Muscle layer of duodenum (tissue), 2 donors: Measurements from ENCODE around the gene TMEM106B.

Experiments used
- H3K27ac ChIP-seq: one replicate; pipeline ENCODE4 v1.7.0; 2013; ENCODE audit warnings: mild to moderate bottlenecking, low read length
- H3K27me3 ChIP-seq: one replicate; pipeline ENCODE4 v1.7.0; 2013; ENCODE audit warnings: low read depth, mild to moderate bottlenecking, control low read depth, low read length
- H3K36me3 ChIP-seq, 2 donors: one replicate each; pipeline ENCODE4 v1.7.0; 2013; ENCODE audit warnings: low read length in 2 of 2, control low read depth in 1 of 2, mild to moderate bottlenecking in 1 of 2; ENCODE audit not compliant: insufficient read depth in 2 of 2, control insufficient read depth in 1 of 2
- H3K4me1 ChIP-seq, 2 donors: one replicate each; pipeline ENCODE4 v1.7.0; 2013; ENCODE audit warnings: low read length in 2 of 2, mild to moderate bottlenecking in 2 of 2, control low read depth in 1 of 2, moderate library complexity in 1 of 2; ENCODE audit not compliant: insufficient read depth in 2 of 2, control insufficient read depth in 1 of 2
- H3K4me3 ChIP-seq, 2 donors: one replicate each; pipeline ENCODE4 v1.7.0; 2013; ENCODE audit warnings: low read length in 2 of 2, low read depth in 1 of 2, mild to moderate bottlenecking in 1 of 2
- H3K9me3 ChIP-seq, 2 donors: one replicate each; pipeline ENCODE4 v1.7.0; 2013; ENCODE audit warnings: low read length in 2 of 2, control low read depth in 1 of 2, mild to moderate bottlenecking in 1 of 2; ENCODE audit not compliant: control insufficient read depth in 1 of 2
- donor health status: healthy.

TMEM106B gene

GRCh38 chr7:12229046-12229445 lies 18.0 kb downstream of the TMEM106B start:
- Histone ChIP-seq H3K4me1 (no peaks in the 10 kb centered on the region), H3K4me3 (no peak overlapping the region), H3K36me3 (peaks cover 13 to 18% of the 10 kb centered on the region in 2 donors), H3K27me3 (no peaks in the 10 kb centered on the region), H3K27ac (no peak overlapping the region), H3K9me3 (peaks cover 0 to 4% of the 10 kb centered on the region in 2 donors)

- Histone ChIP-seq H3K27ac (no peak overlapping the region), H3K27me3 (no peaks in the 10 kb centered on the region), H3K9me3 (no peaks in the 10 kb centered on the region), H3K4me3 (no peak overlapping the region), H3K4me1 (no peaks in the 10 kb centered on the region), H3K36me3 (peaks cover 5 to 12% of the 10 kb centered on the region in 2 donors)
Measured at GRCh38 chr7:12231097-12231496, 20.0 kb downstream of the TMEM106B start.

GRCh38 chr7:12233175-12233574 lies 22.1 kb downstream of the TMEM106B start:
- H3K27me3 ChIP-seq = no peaks in the 10 kb centered on the region
- peaks cover 7 to 12% of the 10 kb centered on the region in 2 donors for H3K36me3 ChIP-seq
- H3K9me3 ChIP-seq = no peaks in the 10 kb centered on the region
- H3K27ac ChIP-seq = no peak overlapping the region
- no peak overlapping the region for H3K4me3 ChIP-seq
- no peaks in the 10 kb centered on the region for H3K4me1 ChIP-seq

- Histone ChIP-seq H3K27me3 (no peaks in the 10 kb centered on the region), H3K36me3 (peaks cover 9 to 12% of the 10 kb centered on the region in 2 donors), H3K9me3 (peaks cover 0 to 6% of the 10 kb centered on the region in 2 donors)
Measured at GRCh38 chr7:12234334-12234865, 23.3 kb downstream of the TMEM106B start.

GRCh38 chr7:12235970-12236369 lies 24.9 kb downstream of the TMEM106B start:
- no peaks in the 10 kb centered on the region for H3K27me3 ChIP-seq
- peaks cover 0 to 6% of the 10 kb centered on the region in 2 donors for H3K9me3 ChIP-seq
- no peak overlapping the region for H3K27ac ChIP-seq
- no peaks in the 10 kb centered on the region for H3K4me1 ChIP-seq
- H3K36me3 ChIP-seq = peaks cover 7% of the 10 kb centered on the region in 2 donors
- no peak overlapping the region for H3K4me3 ChIP-seq

More at GRCh38 chr7:12234334-12234865, 23.3 kb downstream of the TMEM106B start:
- no peaks in the 10 kb centered on the region for H3K4me1 ChIP-seq
- no peak overlapping the region for H3K27ac ChIP-seq
- no peak overlapping the region for H3K4me3 ChIP-seq

- Histone ChIP-seq H3K4me1 (no peaks in the 10 kb centered on the region), H3K27ac (no peak overlapping the region), H3K36me3 (peaks cover 0 to 7% of the 10 kb centered on the region in 2 donors)
Measured at GRCh38 chr7:12237007-12237406, 25.9 kb downstream of the TMEM106B start.

GRCh38 chr7:12239806-12240205 lies 28.7 kb downstream of the TMEM106B start:
- Histone ChIP-seq H3K27ac (no peak overlapping the region), H3K27me3 (no peaks in the 10 kb centered on the region), H3K9me3 (peaks cover 0 to 6% of the 10 kb centered on the region in 2 donors), H3K4me1 (no peaks in the 10 kb centered on the region), H3K36me3 (peaks cover 0 to 7% of the 10 kb centered on the region in 2 donors), H3K4me3 (no peak overlapping the region)

More at GRCh38 chr7:12237007-12237406, 25.9 kb downstream of the TMEM106B start:
- H3K4me3 ChIP-seq = no peak overlapping the region
- no peaks in the 10 kb centered on the region for H3K27me3 ChIP-seq
- H3K9me3 ChIP-seq = peaks cover 0 to 6% of the 10 kb centered on the region in 2 donors

GRCh38 chr7:12244129-12244528 lies 33.0 kb downstream of the TMEM106B start:
- H3K9me3 ChIP-seq = no peaks in the 10 kb centered on the region
- no peaks in the 10 kb centered on the region for H3K4me1 ChIP-seq
- H3K27ac ChIP-seq = no peak overlapping the region
- no peak overlapping the region for H3K4me3 ChIP-seq
- H3K27me3 ChIP-seq = no peaks in the 10 kb centered on the region
- no peaks in the 10 kb centered on the region for H3K36me3 ChIP-seq

GRCh38 chr7:12244694-12245093 lies 33.6 kb downstream of the TMEM106B start:
- H3K4me1 ChIP-seq = no peaks in the 10 kb centered on the region
- no peaks in the 10 kb centered on the region for H3K27me3 ChIP-seq
- no peak overlapping the region for H3K4me3 ChIP-seq
- no peaks in the 10 kb centered on the region for H3K36me3 ChIP-seq
- no peak overlapping the region for H3K27ac ChIP-seq
- H3K9me3 ChIP-seq = no peaks in the 10 kb centered on the region

GRCh38 chr7:12249706-12250105 lies 38.6 kb downstream of the TMEM106B start:
- Histone ChIP-seq H3K9me3 (peaks cover 0 to 3% of the 10 kb centered on the region in 2 donors), H3K4me3 (no peak overlapping the region), H3K36me3 (no peaks in the 10 kb centered on the region), H3K27me3 (no peaks in the 10 kb centered on the region), H3K27ac (no peak overlapping the region), H3K4me1 (no peaks in the 10 kb centered on the region)

- no peak overlapping the region for H3K27ac ChIP-seq
- H3K4me1 ChIP-seq = no peaks in the 10 kb centered on the region
- H3K9me3 ChIP-seq = peaks cover 0 to 3% of the 10 kb centered on the region in 2 donors
- no peak overlapping the region for H3K4me3 ChIP-seq
- H3K27me3 ChIP-seq = no peaks in the 10 kb centered on the region
- H3K36me3 ChIP-seq = no peaks in the 10 kb centered on the region
Measured at GRCh38 chr7:12250232-12250631, 39.1 kb downstream of the TMEM106B start.

GRCh38 chr7:12256090-12256489 lies 45.0 kb downstream of the TMEM106B start:
- Histone ChIP-seq H3K9me3 (peaks cover 0 to 3% of the 10 kb centered on the region in 2 donors), H3K27ac (no peak overlapping the region), H3K4me1 (no peaks in the 10 kb centered on the region), H3K27me3 (no peaks in the 10 kb centered on the region), H3K4me3 (no peak overlapping the region), H3K36me3 (no peaks in the 10 kb centered on the region)
